ENCODE results near the gene C1GALT1C1L. TPM values are rescaled to one million over a fixed set of nuclear protein-coding genes. Genes with fewer than 3 reads are reported as not detected.

C1GALT1C1L gene
- total RNA-seq (2021) = not detected in 2 replicates
- long read RNA-seq = 0 reads

- Histone ChIP-seq H3K14ac (ENCODE audit: insufficient read depth, low read length) (no peak within 1 kb of the TSS), H3K18ac (ENCODE audit: insufficient read length, low read depth, low read length) (no peak within 1 kb of the TSS), H2AFZ (ENCODE audit: low read length) (peak within 1 kb of the TSS; percentile 94), H3K23ac (ENCODE audit: insufficient read length, low read depth, low read length) (no peak within 1 kb of the TSS), H2BK15ac (ENCODE audit: low read depth, low read length) (no peak within 1 kb of the TSS), H3K79me1 (ENCODE audit: insufficient read depth, low read depth, low read length, poor library complexity, severe bottlenecking) (no peaks in the 10 kb centered on the region), H3T11ph (ENCODE audit: low read length) (no peak within 1 kb of the TSS), H3K27me3 (ENCODE audit: insufficient read depth, low read length) (no peaks in the 10 kb centered on the region), H3K27ac (ENCODE audit: insufficient read length, low read depth, low read length) (no peak within 1 kb of the TSS), H2AK5ac (ENCODE audit: insufficient read length, low read length) (no peak within 1 kb of the TSS), H4K5ac (ENCODE audit: insufficient read length, low read depth, low read length) (no peak within 1 kb of the TSS), H4K20me1 (ENCODE audit: control insufficient read depth, insufficient read depth, insufficient read length) (no peaks in the 10 kb centered on the region), H3K9me3 (ENCODE audit: control insufficient read depth, low read depth, low read length) (no peaks in the 10 kb centered on the region), H3K79me2 (ENCODE audit: insufficient read depth, low read length) (no peaks in the 10 kb centered on the region), H3K23me2 (ENCODE audit: insufficient read length, low read depth, low read length, poor library complexity, severe bottlenecking) (peaks cover 5% of the 10 kb centered on the region), H3K56ac (ENCODE audit: insufficient read length, low read depth, low read length) (no peak within 1 kb of the TSS), H3K9ac (ENCODE audit: extremely low read depth, insufficient read length, low read length) (no peak within 1 kb of the TSS), H2BK120ac (ENCODE audit: low read depth, low read length, poor library complexity, severe bottlenecking) (no peak within 1 kb of the TSS), H2BK12ac (ENCODE audit: insufficient read length, low read depth, low read length) (no peak within 1 kb of the TSS), H3K4me2 (ENCODE audit: insufficient read depth, insufficient read length, low read length) (no peak within 1 kb of the TSS), H3K4ac (ENCODE audit: low read depth, low read length) (no peak within 1 kb of the TSS), H4K91ac (ENCODE audit: insufficient read length, low read depth, low read length) (no peak within 1 kb of the TSS), H2BK5ac (ENCODE audit: insufficient read length, low read length) (no peak within 1 kb of the TSS), H4K8ac (replicated peaks; ENCODE audit: insufficient read length, low read depth, low read length) (no peak within 1 kb of the TSS), H3K4me1 (ENCODE audit: insufficient read depth, low read length) (no peaks in the 10 kb centered on the region), H2BK20ac (ENCODE audit: low read depth, low read length, poor library complexity, severe bottlenecking) (no peak within 1 kb of the TSS)
- DNase-seq = no peak
- H3K4me1 Mint-ChIP-seq = no peaks in the 10 kb centered on the region
- H3K27ac Mint-ChIP-seq = no peak within 1 kb of the TSS
- peaks cover 2 to 21% (median 3%) of the 10 kb centered on the region in 3 experiments; a peak in 5 of 7 replicates for H3K36me3 Mint-ChIP-seq (ENCODE audit: insufficient read depth in 1 of 3, low read depth in 3 of 3)
- 0 out of 5 replicates have a peak within 1 kb of the TSS, but pooled peaks of 1 of the 2 experiments have one; percentile 16 for H3K4me3 Mint-ChIP-seq
- TF ChIP-seq, protein P1, sequence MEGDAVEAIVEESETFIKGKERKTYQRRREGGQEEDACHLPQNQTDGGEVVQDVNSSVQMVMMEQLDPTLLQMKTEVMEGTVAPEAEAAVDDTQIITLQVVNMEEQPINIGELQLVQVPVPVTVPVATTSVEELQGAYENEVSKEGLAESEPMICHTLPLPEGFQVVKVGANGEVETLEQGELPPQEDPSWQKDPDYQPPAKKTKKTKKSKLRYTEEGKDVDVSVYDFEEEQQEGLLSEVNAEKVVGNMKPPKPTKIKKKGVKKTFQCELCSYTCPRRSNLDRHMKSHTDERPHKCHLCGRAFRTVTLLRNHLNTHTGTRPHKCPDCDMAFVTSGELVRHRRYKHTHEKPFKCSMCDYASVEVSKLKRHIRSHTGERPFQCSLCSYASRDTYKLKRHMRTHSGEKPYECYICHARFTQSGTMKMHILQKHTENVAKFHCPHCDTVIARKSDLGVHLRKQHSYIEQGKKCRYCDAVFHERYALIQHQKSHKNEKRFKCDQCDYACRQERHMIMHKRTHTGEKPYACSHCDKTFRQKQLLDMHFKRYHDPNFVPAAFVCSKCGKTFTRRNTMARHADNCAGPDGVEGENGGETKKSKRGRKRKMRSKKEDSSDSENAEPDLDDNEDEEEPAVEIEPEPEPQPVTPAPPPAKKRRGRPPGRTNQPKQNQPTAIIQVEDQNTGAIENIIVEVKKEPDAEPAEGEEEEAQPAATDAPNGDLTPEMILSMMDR (conservative IDR thresholded peaks at IDR 0.05) = no peak
- peaks cover 10 to 12% of the 10 kb centered on the region in 2 experiments; a peak in 4 of 5 replicates for H3K9me3 Mint-ChIP-seq
- no peaks in the 10 kb centered on the region for H3K27me3 Mint-ChIP-seq (ENCODE audit: low read depth)
- WGBS (ENCODE audit: extremely low coverage, insufficient read length, low lambda C conversion rate) = no CpG with 5 or more reads among the region's 27 CpGs
Measured at GRCh38 chr2:43676322-43677050, at the start of gene C1GALT1C1L. C1GALT1C1L (minus strand) TSS chr2:43676429; CDS start chr2:43676322, 107 bp downstream.
